Smooth muscle cell of the brain vasculature (primary cell): ENCODE results near the gene USP34.
"Not testable (repeated sequence)": the region's sequence is repeated elsewhere in the genome, so short reads cannot be mapped to it uniquely, and the experiment has no call there.

Source experiments
- DNase-seq: peaks from one replicate; pipeline ENCODE4 v3.0.0-alpha.2; 2012; ENCODE audit warnings: low read depth, low spot score

USP34 gene, protein sequence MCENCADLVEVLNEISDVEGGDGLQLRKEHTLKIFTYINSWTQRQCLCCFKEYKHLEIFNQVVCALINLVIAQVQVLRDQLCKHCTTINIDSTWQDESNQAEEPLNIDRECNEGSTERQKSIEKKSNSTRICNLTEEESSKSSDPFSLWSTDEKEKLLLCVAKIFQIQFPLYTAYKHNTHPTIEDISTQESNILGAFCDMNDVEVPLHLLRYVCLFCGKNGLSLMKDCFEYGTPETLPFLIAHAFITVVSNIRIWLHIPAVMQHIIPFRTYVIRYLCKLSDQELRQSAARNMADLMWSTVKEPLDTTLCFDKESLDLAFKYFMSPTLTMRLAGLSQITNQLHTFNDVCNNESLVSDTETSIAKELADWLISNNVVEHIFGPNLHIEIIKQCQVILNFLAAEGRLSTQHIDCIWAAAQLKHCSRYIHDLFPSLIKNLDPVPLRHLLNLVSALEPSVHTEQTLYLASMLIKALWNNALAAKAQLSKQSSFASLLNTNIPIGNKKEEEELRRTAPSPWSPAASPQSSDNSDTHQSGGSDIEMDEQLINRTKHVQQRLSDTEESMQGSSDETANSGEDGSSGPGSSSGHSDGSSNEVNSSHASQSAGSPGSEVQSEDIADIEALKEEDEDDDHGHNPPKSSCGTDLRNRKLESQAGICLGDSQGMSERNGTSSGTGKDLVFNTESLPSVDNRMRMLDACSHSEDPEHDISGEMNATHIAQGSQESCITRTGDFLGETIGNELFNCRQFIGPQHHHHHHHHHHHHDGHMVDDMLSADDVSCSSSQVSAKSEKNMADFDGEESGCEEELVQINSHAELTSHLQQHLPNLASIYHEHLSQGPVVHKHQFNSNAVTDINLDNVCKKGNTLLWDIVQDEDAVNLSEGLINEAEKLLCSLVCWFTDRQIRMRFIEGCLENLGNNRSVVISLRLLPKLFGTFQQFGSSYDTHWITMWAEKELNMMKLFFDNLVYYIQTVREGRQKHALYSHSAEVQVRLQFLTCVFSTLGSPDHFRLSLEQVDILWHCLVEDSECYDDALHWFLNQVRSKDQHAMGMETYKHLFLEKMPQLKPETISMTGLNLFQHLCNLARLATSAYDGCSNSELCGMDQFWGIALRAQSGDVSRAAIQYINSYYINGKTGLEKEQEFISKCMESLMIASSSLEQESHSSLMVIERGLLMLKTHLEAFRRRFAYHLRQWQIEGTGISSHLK (N-terminal part only)

DNA sequence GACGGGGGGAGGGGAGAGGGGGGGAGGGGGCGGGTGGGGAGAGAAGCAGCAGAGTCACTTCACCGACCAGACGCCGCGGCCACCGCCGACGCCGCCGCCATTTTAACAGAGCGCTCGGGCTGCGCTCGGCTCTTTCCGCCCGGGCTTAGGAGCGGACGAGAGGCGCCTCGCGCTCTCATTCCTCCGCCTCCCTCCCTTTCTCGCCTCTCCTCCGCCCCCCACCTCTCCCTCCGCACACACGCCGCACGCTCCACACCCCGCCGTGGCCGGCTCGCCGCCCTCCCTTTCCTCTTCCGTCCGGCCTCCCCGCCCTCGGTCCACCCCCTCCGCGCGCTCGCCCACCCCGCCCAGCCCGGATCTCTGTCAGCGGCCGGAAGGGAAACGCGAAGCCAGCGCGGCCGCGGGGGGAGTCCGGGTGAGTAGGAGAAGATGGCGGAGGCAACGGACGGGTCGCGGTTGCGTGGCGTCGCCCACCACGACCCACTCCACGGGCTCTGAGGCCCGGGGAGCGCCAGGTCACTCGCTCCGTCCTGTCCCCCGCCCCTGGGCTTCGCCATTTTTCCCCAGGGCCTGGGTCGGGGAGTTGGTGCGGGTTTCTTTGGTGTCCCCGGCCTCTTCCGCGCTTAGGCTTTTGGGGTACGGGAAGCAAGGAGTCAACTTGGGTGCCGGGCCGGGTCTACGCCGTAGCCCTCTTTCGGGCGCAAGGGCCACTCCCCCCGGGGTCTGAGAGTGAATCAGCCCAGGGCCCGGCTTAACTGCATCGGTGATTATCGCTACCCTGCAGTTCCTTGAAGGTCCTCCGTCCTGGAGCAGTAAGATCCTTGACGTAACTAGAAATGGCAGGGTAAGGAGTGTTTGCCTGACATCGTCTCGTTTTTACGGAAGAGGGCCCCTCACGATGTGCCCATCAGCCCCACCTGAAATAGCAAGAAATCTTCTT, at the start of gene USP34:
Gene USP34 (minus strand): TSS at position 123 of the 940 bp plus-strand sequence. CDS start 395 bp downstream, outside the sequence.
- peak; percentile 86 for DNase-seq

DNA sequence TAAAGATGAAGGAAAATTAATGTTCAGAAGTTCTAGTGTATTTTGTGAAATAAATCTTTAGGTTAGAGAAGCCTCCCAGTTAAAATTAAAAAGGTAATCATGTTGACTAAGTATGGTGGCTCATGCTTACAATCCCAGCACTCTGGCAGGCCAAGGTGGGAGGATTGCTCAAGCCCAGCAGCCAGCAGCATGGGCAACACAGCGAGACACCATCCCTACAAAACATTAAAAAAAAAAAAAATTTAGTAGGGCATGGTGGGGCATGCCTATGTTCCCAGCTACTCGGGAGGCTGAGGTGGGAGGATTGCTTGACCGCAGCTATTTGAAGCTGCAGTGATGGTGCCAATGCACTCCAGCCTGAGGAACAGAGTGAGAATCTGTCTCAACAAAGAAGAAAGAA, 49.4 kb upstream of the USP34 start:
- DNase-seq, result no peak

DNA sequence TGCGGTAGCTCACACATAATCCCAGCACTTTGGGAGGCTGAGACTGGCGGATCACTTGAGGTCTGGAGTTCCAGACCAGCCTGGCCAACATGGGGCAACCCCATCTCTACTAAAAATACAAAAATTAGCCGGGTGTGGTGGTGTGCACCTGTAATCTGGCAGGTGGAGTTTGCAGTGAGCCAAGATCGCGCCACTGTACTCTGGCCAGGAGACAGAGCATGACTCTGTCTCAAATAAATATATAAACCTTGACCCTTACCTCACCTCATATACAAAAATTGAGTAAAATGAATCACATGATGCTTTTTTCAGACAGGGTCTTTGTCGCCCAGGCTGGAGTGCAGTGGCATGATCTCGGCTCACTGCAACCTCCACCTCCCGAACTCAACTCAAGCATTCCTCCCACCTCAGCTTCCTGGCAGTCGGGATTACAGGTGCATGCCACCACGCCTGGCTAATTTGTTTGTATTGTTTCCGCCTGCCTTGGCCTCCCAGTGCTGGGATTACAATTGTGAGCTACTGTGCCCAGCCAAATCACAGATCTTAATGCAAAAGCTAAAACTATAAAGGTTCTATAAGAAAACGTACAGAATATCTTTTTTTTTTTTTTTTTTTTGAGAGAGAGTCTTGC, 42.0 kb upstream of the USP34 start:
- DNase-seq, result no peak

DNA sequence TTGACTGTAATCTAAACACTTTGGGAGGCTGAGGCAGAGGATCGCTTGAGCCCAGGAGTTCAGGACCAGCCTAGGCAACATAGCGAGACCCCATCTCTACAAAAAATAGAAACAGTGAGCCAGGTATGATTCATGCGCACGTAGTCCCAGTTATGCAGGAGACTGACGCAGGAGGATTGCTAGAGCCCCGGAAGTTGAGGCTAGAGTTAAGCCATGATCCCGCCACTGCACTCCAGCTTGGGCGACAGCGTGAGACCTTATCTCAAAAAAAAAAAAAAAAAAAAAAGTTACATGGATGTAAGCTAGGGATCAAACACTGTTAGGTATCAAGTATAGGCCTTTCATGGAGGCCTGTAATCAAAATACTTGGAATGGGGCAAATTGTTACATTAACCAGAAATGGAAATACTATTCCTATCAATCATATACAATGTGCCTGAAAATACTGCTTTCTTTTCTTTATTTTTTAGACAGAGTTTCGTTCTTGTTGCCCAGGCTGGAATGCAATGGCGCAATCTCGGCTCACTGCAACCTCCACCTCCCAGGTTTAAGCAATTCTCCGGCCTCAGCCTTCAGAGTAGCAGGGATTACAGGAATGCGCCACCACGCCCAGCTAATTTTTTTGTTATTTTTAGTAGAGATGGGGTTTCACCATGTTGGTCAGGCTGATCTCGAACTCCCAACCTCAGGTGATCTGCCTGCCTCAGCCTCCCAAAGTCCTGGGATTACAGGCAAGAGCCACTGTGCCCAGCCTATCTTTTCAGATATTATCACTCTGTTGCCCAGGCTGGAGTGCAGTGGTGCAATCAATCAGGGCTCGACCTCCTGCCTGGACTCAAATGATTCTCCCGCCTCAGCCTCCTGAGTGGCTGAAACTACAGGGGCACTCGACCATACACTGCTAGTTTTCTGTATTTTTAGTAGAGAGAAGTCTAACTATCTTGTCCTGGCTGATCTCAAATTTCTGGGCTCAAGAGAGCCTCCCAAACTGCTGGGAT, 40.1 kb upstream of the USP34 start:
- no peak for DNase-seq

DNA sequence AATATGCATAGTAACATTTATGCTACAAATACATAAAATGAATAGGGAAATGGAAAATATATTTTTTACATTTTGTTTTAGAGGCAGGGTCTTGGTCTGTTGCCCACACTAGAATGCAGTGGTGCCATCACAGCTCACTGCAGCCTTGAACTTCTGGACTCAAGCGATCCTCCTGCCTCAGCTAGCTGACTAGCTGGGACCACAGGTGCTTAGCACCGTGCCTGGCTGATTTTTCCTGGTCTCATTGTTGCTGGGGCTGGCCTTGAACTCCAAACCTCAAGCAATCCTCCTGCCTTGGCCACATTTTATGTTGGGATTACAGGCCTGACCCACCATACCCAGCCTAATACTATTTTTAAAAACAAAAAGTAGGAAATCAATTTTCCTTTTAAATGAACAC, 34.1 kb upstream of the USP34 start:
- DNase-seq, result no peak

DNA sequence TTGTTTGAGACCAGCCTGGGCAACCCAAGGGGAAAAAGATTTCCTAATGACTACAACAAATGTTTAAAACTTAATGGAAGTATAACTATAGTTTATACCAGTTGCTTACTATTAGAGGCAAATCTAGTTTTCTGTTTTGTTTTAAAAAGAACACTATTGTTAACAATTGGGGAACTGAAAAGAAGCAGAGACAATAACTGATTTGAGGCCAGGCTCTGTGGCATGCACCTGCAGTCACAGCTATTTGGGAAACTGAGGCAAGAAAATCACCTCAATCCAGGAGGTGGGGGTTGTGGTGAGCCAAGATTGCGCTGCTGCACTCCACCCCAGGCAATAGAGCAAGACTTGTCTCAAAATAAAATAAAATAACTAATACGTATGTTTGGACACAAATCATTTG, 28.2 kb upstream of the USP34 start:
- no peak for DNase-seq

DNA sequence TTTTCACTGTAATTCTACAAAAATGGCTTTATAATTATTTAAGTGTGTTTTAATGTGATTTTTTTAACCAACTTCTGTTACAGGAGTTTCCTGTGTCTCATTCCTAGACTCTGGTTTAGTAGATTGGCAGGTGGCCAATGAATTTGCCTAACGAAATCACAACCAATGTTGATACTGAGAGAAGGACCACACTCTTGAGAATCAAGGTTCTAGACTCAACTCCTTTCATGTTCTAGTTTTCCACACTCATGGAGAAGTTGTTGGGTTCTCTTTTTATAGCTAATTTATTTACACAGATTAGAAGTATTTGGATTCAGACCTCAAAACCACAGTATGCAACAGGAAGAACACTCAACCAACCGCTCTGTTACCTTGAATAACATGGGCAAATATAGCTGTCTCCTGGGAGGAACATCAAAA, 22.6 kb upstream of the USP34 start:
- DNase-seq, result no peak

DNA sequence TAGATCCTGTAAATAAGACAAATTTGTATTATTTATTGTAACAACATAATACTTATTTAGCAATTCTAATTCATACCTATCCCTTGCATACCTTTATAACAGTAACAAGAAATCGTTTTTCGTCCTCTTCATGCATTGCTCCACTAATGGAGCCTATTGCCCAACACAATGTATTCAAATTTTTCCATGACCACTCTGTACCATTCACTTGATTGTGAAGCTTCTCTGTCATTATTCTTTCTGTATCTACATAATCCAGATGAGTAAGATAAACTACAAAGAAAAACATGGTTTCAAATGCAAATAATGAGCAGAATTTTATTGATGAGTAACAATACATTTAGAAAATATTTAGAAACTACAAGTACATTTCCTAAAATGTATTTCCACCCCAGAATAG, 21.6 kb upstream of the USP34 start:
- DNase-seq, result no peak

DNA sequence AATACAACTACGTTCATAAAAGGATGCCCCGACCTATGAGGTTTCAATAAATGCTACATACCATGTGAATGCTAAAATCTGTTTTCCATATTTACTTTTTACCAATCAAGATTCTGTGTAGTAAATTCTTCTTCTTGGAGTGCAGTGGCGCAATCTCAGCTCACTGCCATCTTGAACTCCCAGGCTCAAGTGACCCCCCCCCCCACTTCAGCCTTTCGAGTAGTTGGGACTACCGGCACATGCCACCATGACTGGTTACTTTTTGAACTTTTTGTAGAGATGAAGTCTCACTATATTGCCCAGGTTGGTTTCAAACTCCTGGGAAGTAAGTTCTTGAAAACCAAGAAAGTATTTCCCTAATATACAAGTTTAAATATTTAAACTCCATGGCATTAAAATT, 14.4 kb upstream of the USP34 start:
- no peak for DNase-seq

DNA sequence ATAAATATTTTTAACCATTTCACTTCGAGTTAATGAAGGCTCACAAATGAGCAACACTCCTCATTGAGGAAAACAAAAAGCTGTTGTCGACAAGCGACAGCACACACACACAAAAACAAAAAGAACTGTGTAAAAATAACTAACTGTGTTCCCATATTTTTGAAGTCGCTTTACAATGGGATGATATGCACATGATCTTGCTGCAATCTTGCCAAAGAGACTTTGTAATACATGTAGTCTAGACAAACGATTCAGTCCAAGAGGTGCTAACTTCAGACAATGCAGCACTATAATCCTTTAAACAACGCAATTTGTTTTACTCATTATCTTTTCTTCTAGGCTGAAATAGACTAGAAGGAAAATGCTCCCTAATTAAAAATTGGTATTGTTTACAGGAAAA, 7.2 kb upstream of the USP34 start:
- DNase-seq, result no peak

DNA sequence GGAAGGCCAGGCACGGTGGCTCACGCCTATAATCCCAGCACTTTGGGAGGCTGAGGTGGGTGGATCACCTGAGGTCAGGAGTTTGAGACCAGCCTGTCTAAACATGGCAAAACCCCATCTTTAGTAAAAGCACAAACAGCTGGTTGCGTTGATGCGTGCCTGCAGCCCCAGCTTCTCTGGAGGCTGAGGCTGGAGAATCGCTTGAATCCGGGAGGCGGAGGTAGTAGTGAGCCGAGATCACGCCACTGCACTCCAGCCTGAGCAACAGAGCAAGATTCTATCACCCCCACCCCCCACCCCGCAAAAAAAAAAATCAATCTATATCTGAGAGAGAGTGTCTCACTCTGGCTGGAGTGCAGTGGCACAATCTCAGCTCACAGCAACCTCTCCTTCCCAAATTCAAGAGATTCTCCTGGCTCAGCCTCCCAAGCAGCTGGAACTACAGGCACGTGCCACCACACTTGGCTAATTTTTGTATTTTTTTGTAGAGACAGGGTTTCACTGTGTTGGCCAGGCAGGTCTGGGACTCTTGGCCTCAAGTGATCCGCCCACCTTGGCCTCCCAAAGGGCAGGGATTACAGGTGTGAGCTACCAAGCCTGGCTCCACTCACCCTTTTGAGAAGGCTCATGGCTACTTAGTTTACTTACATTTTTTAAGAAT, 6.2 kb upstream of the USP34 start:
- not testable (repeated sequence) for DNase-seq

DNA sequence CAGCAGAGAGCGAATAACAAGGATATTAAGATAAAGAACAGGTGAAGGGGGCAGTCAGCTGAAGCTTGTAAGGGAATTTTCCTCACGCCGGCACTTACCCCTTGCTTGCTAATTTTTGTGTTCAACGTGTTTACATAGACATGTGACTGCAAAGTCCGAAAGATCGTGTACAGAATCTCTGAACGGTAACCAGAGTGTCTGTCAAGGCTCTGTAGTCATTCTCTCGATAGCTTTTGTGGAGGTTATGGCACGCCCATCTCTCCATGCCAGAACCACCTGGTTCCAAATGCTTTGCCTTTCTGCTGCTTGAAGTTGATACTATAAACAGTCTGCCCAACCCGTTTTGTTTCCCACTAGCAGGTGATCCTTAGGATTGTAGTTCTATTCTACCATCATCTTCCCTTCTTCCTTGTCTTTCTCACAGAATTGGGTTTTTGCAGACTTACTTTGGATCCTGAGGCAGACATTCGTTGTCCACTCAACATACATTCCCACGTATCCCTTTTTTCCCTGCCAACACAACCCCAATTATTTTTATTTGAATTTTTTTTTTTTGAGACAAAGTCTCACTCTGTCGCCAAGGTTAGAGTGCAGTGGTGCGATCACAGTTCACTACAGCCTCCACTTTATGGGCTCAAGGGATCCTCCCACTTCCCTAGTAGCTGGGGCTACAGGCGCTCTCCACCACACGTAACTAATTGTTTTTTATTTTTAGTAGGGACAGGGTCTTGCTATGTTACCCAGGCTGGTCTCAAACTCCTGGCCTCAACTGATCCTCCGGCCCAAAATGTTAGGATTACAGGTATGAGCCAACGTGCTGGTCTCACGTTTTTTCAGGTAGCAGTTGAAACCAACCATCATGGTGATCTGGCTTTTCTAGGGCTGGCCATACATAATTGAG, 1.3 kb upstream of the USP34 start:
- no peak for DNase-seq

DNA sequence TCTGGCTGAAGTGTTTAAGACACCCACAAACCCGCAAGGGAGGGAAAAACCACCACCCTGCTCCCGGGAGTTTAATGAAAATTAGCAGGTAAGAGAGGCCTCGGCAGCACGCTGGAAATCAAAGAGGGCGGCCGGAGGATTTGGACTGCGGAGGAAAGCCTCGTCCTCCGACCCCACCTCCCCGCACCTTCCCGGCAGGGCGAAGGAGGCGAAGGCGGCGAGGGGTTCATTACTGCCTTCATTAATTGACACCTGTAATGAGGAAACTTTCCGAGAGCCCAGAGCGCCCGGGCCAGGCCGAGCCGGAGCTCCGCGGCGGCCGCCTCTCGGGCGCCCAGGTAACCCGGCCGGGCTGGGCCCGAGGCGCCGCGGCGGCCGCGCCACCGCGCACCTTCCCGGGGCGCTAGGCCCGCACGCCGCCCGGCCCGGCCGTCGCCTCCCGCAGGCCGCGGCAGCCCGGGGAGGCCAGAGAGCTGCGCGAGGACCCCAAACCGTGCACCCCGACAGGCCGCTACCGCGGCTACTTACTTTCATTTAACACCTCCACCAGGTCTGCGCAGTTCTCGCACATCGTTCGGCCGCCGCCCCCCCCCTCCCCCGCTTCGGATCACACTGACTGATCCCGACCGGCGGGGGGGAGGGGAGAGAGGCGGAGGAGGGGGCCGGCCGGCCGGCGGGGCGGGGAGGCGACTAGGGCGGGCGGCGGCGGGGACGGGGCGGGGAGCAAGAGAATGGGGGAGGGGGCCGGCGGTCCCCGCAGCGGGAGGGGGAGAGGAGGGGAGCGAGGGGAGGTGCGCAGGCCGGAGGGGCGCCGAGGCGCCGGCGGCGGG, 550 bp downstream of the USP34 start:
- peak; percentile 21 for DNase-seq

DNA sequence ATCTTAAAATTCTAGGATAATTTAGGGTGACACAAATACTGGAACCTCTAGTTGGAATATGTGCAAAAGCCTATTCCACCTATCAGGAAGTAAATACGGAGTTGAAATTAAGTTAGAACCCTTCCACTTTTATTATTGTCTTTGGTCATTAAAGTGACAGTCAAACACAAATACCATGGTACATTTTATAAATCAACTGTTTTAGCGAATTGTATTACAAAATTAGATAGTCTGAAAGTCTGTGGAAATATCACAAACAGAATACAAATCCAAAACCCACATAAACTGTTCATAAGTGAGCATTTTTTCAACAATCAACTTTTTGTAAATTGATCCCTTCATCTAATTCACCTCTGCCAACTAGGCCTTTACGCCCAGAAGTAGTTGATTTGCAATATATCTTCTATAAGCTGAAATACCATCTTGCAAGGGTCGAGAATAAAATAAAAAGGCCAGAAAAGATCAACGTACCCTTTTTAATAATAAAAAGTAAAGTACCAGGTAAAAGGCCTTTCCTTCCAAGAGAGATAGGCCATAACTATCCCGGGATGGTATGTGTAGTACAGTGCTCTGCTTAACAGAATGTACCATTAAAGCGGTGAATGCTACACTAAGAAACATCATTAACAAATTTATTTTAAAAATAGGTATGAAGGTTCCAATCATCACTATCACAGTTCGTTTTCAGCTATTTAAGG, 1.3 kb downstream of the USP34 start:
- DNase-seq, result no peak

DNA sequence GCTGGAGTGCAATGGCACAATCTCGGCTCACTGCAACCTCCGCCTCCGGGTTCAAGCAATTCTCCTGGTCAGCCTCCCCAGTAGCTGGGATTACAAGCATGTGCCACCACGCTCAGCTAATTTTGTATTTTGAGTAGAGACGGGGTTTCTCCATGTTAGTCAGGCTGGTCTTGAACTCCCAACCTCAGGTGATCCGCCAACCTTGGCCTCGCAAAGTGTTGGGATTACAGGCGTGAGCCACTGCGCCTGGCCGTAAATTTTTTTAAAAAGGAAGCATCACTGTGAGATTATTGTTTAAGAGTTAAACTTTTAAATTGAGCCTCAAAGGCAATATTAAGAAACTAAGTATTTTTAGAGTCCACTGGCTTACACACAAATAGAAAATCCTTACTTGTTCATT, 2.7 kb downstream of the USP34 start:
- not testable (repeated sequence) for DNase-seq

DNA sequence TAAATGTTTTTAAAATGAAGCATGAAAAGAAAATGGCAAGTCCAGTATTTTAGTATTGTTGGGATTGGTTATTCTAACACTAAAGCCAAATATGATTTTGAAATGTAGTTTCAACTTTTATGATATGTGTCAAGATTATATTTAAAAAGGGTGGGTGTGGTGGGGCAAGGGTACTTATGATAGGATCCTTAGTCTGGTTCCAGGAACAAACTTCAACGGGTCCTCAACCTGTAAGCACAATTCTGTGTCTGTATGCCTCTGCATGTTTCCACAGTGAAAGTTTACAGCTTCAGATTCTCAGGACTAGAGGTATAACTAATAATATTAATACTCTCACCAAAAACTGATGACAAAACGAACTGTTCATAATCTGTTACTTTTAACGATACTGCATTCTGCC, 5.8 kb downstream of the USP34 start:
- DNase-seq, result no peak
